ENCODE results near the gene SLF2. TPM values are rescaled to one million over a fixed set of nuclear protein-coding genes. Genes with fewer than 3 reads are reported as not detected.
A peak's percentile ranks its signal among the peaks of the same experiment; 100 is the strongest.

The SLF2 gene
- total RNA-seq, 1 donor from 2014 or later = 20.3 TPM

DNA sequence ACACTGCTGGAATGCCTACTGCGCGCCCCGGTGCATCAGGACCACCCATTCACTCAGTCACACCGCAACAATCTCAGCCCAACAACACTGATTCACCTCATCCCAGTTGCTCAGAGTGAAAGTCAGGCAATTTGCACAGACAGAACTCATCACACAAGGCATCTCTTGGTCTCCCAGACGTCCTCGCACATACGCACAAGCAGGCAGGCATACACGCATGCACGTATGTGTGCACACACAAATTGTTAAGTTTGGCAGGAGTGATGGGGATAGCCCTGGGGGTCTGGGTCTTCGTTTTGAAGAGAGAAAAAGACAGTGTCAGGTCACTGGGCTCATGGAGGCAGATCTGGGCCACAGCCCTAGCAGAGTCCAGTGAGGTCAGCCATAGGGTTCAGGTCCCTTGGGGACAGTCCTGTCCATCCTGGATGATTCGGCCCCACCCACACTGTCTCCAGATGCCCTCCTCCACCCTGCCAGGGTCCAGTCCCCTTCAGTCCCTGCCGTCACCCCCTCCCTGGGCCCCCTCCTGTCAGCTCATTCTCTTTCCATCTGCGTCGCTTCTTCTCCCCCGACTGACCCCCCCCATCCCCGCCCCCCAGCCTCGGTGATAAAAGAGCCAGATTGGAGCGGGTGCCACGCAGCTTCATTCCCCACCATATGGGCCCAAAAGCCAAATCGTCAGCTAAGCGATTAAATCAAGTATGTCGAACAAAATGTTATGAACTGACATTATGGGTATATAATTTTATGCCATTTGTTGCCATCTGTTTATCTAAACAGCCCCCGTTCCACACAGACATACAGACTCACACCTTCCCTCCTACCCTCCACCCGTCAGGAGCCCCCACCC is 48.5 kb upstream of the SLF2 start:
- Mint-ChIP-seq H3K36me3 (ENCODE audit: low read depth, unreplicated experiment) (no peaks in the 10 kb centered on the region), H3K4me3 (ENCODE audit: unreplicated experiment) (no peak overlapping the region), H3K27ac (ENCODE audit: unreplicated experiment) (no peak overlapping the region), H3K4me1 (ENCODE audit: low read depth, unreplicated experiment) (no peaks in the 10 kb centered on the region), H3K9me3 (ENCODE audit: unreplicated experiment) (peaks cover 3% of the 10 kb centered on the region), H3K27me3 (ENCODE audit: low read depth, unreplicated experiment) (peaks cover 87% of the 10 kb centered on the region)
- no peaks in the 10 kb centered on the region for H3K79me2 ChIP-seq (ENCODE audit: insufficient read depth, low read length)
- H3K4me3 ChIP-seq (ENCODE audit: insufficient read depth, low read depth, low read length) = no peak overlapping the region
- no peak overlapping the region for H3K9ac ChIP-seq (ENCODE audit: low read length)
- no peaks in the 10 kb centered on the region for H3K36me3 ChIP-seq (ENCODE audit: insufficient read depth, low read length)
- no peak for TF ChIP-seq EZH2 (IDR thresholded peaks at IDR 0.05; ENCODE audit: insufficient read depth, low read length)
- TF ChIP-seq, protein P1, sequence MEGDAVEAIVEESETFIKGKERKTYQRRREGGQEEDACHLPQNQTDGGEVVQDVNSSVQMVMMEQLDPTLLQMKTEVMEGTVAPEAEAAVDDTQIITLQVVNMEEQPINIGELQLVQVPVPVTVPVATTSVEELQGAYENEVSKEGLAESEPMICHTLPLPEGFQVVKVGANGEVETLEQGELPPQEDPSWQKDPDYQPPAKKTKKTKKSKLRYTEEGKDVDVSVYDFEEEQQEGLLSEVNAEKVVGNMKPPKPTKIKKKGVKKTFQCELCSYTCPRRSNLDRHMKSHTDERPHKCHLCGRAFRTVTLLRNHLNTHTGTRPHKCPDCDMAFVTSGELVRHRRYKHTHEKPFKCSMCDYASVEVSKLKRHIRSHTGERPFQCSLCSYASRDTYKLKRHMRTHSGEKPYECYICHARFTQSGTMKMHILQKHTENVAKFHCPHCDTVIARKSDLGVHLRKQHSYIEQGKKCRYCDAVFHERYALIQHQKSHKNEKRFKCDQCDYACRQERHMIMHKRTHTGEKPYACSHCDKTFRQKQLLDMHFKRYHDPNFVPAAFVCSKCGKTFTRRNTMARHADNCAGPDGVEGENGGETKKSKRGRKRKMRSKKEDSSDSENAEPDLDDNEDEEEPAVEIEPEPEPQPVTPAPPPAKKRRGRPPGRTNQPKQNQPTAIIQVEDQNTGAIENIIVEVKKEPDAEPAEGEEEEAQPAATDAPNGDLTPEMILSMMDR (IDR thresholded peaks at IDR 0.05; ENCODE audit: insufficient read depth, low read depth, low read length) = no peak
- H4K20me1 ChIP-seq (ENCODE audit: insufficient read depth, low read length) = no peaks in the 10 kb centered on the region
- no peak overlapping the region for H2AFZ ChIP-seq (ENCODE audit: low read depth, low read length)
- peaks cover 33% of the 10 kb centered on the region for H3K27me3 ChIP-seq (ENCODE audit: insufficient read depth, low read length)
- H3K27ac ChIP-seq (ENCODE audit: low read depth, low read length) = no peak overlapping the region
- H3K4me1 ChIP-seq (ENCODE audit: insufficient read depth, low read length) = no peaks in the 10 kb centered on the region
- DNase-seq (ENCODE audit: low read depth) (no peak), FAIRE-seq (no peak)
- H3K4me2 ChIP-seq (ENCODE audit: low read length) = no peak overlapping the region
- H3K9me3 ChIP-seq (ENCODE audit: insufficient read depth, low read depth, low read length) = no peaks in the 10 kb centered on the region

DNA sequence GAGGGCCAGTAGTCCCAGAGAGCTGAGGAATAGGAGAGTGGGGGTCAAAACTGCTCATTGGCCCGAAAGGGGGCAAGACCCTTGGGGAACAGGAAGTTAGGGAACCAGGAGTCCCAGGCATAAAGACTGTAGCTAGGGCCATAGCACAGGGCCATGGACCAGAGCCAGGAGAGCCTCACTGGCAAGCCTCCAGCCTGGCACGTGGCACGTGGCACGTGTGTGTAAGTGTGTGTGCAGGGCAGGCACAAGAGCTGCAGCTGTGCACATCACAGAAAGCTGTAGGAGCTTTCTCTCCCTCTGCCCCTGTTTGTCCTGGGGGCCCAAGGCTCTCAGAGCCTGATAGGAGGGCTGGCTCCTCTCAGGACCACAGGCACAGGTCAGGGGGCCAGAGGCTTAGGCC is 47.8 kb upstream of the SLF2 start:
- no peak overlapping the region for H3K4me3 ChIP-seq (ENCODE audit: insufficient read depth, low read depth, low read length)
- Mint-ChIP-seq H3K27ac (ENCODE audit: unreplicated experiment) (no peak overlapping the region), H3K36me3 (ENCODE audit: low read depth, unreplicated experiment) (no peaks in the 10 kb centered on the region), H3K4me3 (ENCODE audit: unreplicated experiment) (no peak overlapping the region), H3K9me3 (ENCODE audit: unreplicated experiment) (peaks cover 3% of the 10 kb centered on the region), H3K27me3 (ENCODE audit: low read depth, unreplicated experiment) (peaks cover 87% of the 10 kb centered on the region), H3K4me1 (ENCODE audit: low read depth, unreplicated experiment) (no peaks in the 10 kb centered on the region)
- FAIRE-seq (no peak), DNase-seq (ENCODE audit: low read depth) (no peak)
- no peak overlapping the region for H3K4me2 ChIP-seq (ENCODE audit: low read length)
- TF ChIP-seq, protein P1 (IDR thresholded peaks at IDR 0.05; ENCODE audit: insufficient read depth, low read depth, low read length) = no peak
- TF ChIP-seq EZH2 (IDR thresholded peaks at IDR 0.05; ENCODE audit: insufficient read depth, low read length) = no peak
- no peaks in the 10 kb centered on the region for H3K9me3 ChIP-seq (ENCODE audit: insufficient read depth, low read depth, low read length)
- H3K27me3 ChIP-seq (ENCODE audit: insufficient read depth, low read length) = peaks cover 33% of the 10 kb centered on the region
- H3K79me2 ChIP-seq (ENCODE audit: insufficient read depth, low read length) = no peaks in the 10 kb centered on the region
- H2AFZ ChIP-seq (ENCODE audit: low read depth, low read length) = no peak overlapping the region
- H3K4me1 ChIP-seq (ENCODE audit: insufficient read depth, low read length) = no peaks in the 10 kb centered on the region
- H4K20me1 ChIP-seq (ENCODE audit: insufficient read depth, low read length) = no peaks in the 10 kb centered on the region
- no peaks in the 10 kb centered on the region for H3K36me3 ChIP-seq (ENCODE audit: insufficient read depth, low read length)
- no peak overlapping the region for H3K9ac ChIP-seq (ENCODE audit: low read length)
- H3K27ac ChIP-seq (ENCODE audit: low read depth, low read length) = no peak overlapping the region

DNA sequence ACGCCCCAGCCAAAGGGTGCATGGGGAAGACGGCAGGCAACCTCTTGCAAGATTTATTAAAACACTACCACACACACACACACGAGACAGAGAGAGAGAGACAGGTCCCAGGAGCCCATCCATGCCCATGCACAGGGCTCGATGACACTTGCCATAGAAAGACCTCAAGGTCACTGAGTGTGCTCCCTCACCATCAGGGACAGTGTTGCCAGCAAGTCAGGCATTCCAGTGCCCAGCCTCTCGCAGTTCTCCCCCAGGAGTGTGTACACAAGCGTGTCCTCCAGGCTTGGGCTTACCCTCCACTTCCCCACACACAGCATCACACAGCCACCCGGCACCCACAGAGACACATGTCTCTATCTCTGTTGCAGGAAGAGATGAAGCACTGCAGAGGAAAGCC is 46.8 kb upstream of the SLF2 start:
- H3K4me1 Mint-ChIP-seq (ENCODE audit: low read depth, unreplicated experiment) = no peaks in the 10 kb centered on the region
- H3K27me3 Mint-ChIP-seq (ENCODE audit: low read depth, unreplicated experiment) = peaks cover 79% of the 10 kb centered on the region
- peak overlapping the region; percentile 2 for H3K4me3 Mint-ChIP-seq (ENCODE audit: unreplicated experiment)
- no peaks in the 10 kb centered on the region for H3K79me2 ChIP-seq (ENCODE audit: insufficient read depth, low read length)
- H3K27ac ChIP-seq (ENCODE audit: low read depth, low read length) = no peak overlapping the region
- DNase-seq (ENCODE audit: low read depth) = no peak
- peak overlapping the region; percentile 52 for H2AFZ ChIP-seq (ENCODE audit: low read depth, low read length)
- H3K36me3 ChIP-seq (ENCODE audit: insufficient read depth, low read length) = no peaks in the 10 kb centered on the region
- no peak for TF ChIP-seq EZH2 (IDR thresholded peaks at IDR 0.05; ENCODE audit: insufficient read depth, low read length)
- TF ChIP-seq, protein P1 (IDR thresholded peaks at IDR 0.05; ENCODE audit: insufficient read depth, low read depth, low read length) = no peak
- H3K9ac ChIP-seq (ENCODE audit: low read length) = no peak overlapping the region
- FAIRE-seq = no peak
- H3K36me3 Mint-ChIP-seq (ENCODE audit: low read depth, unreplicated experiment) = no peaks in the 10 kb centered on the region
- no peaks in the 10 kb centered on the region for H3K4me1 ChIP-seq (ENCODE audit: insufficient read depth, low read length)
- no peak overlapping the region for H3K4me3 ChIP-seq (ENCODE audit: insufficient read depth, low read depth, low read length)
- no peaks in the 10 kb centered on the region for H4K20me1 ChIP-seq (ENCODE audit: insufficient read depth, low read length)
- peaks cover 3% of the 10 kb centered on the region for H3K9me3 Mint-ChIP-seq (ENCODE audit: unreplicated experiment)
- no peak overlapping the region for H3K27ac Mint-ChIP-seq (ENCODE audit: unreplicated experiment)
- peak overlapping the region; percentile 48 for H3K4me2 ChIP-seq (ENCODE audit: low read length)
- no peaks in the 10 kb centered on the region for H3K9me3 ChIP-seq (ENCODE audit: insufficient read depth, low read depth, low read length)
- peaks cover 30% of the 10 kb centered on the region for H3K27me3 ChIP-seq (ENCODE audit: insufficient read depth, low read length)
